ENCODE results near the gene PXMP2.

DNA sequence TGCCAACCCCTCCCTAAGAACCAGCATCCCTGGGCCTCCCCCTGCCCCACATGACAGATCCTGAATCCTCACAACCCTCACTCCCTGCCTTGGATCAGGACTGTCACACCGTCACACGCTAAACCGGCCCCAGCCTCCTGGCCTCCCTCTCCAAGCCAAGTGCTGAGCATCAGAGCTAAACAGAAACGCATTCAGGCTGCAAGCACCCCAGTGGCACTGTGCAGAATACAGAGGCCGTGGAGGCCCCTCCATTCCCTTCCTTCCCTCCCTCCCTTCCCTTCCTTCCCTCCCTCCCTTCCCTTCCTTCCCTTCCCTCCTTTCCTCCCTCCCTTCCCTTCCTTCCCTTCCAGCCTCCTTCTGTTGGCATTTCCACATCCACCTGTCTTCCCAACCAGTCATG lies 12.8 kb upstream of the PXMP2 start:
- TF ChIP-seq, protein P1, sequence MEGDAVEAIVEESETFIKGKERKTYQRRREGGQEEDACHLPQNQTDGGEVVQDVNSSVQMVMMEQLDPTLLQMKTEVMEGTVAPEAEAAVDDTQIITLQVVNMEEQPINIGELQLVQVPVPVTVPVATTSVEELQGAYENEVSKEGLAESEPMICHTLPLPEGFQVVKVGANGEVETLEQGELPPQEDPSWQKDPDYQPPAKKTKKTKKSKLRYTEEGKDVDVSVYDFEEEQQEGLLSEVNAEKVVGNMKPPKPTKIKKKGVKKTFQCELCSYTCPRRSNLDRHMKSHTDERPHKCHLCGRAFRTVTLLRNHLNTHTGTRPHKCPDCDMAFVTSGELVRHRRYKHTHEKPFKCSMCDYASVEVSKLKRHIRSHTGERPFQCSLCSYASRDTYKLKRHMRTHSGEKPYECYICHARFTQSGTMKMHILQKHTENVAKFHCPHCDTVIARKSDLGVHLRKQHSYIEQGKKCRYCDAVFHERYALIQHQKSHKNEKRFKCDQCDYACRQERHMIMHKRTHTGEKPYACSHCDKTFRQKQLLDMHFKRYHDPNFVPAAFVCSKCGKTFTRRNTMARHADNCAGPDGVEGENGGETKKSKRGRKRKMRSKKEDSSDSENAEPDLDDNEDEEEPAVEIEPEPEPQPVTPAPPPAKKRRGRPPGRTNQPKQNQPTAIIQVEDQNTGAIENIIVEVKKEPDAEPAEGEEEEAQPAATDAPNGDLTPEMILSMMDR (IDR thresholded peaks at IDR 0.05; ENCODE audit: insufficient read depth, low read length, poor library complexity, severe bottlenecking) = no peak
- no peak for TF ChIP-seq EZH2phosphoT487 (conservative IDR thresholded peaks at IDR 0.05; ENCODE audit: low read length)

All from SU-DHL-6 (cell line).